ENCODE data around the gene FIBCD1.

FIBCD1 gene

DNA sequence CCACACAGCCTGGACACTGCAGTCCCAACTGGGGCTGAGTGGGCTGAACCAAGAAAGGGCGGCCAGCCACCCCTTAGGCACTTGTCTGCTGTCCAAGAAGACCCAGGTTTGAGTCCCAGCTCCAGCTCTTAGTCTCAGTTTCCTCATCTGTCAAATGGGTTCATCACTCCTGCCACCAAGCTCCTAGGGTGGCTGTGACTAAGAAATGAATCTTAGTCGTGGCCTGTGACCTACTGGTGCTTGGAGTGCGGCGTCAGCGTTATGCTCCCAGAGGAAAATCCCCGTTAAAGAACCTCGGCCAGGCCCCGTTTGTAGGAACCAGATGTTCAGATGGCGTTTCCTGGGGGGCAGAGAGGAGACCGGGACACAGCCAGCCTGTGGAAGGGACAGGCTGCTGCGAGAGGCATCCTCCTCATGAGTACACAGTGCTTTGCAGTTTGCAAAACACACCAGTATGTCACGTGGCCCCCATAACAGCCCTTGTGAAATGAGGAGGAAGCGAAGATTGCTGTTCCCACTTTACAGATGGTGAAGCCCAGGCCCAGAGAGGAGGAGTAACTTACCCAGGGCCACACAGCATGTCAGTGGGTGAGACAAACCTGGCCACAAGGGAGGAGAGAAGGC, 3.3 kb downstream of the FIBCD1 start:
- DNase-seq, result no peak

DNA sequence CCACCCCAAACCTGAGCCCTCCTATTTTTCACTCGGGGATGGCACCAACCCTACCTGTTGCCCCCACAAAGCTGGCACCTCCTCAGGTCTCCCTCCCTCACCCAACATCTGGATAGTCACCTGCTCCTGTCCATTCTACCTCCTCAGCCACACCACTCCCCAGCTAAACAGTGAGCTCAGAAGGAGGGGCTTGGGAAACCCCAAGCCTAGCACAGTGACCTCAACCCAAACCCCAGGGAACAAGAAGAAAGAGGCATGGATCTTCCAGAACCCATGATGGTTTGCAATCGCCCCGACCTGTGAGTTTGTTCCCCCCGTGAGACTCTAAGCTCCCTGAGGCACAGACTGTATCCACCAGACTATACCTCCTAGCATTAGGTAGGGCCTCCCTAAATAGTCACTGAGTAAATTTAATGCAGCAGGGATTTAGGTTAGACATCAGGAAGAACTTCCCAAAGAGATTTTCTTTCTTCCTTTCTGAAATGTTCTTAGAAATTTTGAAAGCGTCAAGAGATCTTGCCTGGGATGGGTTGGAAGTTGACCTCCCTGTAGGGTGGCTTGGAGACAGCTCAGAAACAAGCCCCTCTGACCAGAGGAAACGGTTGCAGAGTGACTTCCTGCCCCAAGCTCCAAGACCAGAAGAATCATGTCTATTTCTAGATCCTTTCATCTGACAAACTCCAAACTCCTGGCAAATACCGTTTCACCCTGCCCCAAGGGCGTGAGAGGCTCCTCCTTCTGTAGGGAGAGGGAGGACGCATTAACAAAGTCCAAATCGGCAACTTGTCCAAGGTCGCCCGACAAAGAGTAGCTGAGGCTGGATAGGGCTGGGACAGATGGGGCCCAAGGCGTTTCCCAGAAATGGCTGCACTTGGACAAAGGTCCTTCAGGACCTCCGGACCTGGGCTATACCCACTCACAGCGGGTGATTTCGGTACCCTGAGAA, 4.1 kb downstream of the FIBCD1 start:
- DNase-seq, result no peak

DNA sequence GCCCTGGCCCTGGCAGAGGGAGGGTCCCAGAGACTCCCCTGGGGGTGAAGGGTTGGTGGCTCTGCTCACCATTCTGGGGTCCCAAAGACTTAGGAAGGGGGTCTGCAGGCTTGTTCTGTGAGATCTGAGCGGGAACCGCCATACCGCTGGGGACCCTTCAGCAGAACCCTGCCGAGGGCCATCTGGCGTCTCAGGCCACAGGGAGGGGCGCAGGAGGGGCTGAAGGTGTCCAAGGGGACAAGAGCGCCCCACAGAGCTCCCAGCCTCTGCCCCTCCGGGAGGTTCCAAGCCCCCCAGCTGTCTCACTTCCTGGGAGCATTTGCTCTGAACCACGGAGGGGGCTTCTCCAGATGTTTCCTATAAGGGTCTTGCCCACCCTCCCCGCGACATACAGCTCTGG, 4.8 kb downstream of the FIBCD1 start:
- DNase-seq, result no peak

DNA sequence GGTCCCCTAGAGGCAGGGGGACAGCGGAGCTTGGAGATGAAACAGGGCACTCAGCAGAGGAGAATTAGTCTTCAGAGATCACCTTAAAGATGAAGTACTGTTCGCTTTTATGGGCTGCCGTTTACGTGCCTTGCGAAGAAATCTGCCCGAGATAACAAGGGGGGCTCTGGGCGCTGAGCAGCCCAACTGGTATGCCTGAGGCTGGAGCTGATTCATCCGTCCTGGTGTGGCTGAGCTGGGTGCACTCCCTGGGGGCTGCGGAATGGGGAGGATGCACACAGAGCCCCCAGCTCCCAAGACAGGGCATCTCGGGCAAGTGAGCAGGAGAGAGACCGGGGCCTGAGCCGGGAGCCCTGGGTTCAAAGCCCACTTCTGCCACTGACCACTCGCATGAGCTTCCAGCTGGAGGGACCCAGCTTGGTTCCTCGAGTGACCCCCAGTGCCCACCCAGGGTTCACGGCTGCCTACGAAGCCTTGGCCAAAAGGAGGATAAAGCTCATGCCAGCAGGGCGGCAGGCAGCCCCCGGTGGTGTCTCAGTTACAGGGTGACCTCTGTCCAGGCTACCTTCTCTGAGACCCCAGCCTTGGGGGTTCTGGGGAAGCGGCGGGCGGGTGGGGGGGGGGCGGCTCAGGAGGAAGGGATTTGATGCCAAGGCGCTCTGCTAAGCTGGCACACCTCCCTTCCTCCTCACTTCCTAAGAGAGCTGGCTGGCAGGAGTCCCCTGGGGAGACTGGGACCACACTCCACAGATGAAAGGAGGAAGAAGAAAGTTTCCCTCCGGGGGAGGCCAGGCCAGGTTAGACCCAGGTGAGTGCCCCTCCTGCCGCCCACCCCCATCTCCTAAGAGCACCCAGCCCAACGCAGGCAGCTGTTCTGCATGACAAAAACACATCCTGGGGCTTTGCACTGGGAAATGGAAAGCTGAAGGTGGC, 5.7 kb downstream of the FIBCD1 start:
- no peak for DNase-seq

DNA sequence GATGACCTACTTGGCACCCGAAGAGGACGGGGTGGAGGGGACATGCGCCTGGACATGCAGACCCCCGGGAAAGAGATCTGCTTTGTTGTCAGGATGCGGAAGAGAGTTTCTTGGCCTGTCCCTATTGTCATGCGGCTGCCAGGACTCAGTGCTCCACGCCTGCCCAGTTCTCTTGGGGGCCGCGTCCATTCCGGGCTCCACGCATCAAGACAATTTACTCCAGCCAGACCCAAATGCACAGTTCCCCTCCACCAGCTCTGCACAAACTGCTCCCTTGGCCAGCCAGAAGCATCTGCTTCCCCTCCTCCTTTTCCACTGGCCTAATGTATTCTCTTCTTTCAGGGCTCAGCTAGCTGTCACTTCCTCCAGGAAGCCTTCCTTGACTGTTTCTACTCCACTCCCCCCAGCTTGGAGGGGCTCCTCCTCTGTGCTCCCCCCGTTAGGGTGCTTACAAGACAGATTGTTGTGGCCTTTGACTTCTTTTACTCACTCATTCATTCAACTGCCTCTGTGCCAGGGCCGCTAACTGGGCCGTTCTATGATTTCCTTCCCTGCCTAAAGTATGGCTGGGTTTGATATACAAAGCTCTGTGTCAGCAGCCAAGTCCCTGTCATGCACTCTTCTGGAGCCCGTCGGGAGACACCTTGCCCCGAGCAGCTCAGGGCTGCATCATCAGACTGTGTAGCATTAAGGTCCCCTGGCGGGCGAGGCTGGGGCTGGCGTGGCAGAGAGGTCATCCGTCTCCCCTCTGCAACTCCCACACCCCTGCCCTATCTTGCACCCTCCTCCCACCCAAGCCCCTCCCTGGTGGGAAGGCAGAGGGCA, 6.6 kb downstream of the FIBCD1 start:
- no peak for DNase-seq

DNA sequence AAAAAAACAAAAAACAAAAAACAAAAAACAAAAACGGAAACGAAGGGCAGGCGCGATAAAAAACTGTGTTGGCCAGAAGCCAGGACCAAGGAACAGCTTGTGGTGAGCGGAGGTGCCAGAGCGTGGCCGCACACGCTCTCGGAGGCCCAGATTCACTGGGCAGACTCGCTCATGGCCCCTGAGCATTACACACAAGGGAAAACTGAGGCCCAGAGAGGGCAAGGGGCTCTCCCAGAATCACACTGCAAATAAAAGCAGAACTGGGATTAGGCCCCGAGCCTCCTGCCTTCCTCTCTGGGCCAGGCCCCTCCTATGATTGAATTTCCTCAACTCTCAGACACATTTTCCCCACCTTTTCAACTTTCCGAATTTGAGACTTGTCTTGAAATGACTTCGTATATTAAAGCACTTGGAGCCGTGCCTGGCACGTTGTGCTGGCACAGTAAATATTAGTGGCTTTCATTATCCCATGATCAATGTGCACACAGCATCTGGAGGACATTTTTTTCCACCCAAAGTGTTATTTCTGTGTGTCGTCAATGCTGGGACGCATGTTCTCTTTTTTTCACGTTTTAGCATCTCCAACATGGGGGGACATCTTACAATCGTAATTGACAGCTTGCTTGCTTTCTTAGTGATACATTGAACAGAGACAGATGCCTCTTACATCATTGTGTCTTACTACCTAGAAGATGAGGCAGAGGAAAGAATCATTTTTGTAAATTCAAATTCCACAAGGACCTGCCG, 7.4 kb downstream of the FIBCD1 start:
- DNase-seq, result no peak

DNA sequence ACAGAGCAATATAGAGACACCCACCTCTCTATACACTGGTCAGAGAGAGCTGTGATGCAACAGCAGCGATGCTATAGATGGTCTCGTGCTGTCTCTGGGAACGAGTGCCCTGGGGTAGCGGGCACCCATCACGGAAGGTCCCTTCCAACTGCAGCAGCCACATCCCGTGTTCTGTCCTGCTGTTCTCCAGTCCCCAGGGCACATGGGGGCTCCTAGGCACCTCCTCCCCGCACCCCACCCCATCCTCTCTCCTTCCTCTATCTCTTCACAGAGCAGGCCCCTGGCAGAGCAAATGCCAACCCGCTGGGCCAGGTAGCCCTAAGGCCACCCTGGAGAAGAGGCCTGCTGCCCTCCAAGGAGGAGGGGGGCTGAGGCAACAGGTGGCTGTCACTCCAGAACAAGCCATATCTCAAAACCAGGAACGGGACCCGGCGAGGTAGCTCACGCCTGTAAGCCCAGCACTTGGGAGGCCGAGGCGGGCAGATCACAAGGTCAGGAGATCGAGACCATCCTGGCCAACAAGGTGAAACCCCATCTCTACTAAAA, 8.2 kb downstream of the FIBCD1 start:
- no peak for DNase-seq

DNA sequence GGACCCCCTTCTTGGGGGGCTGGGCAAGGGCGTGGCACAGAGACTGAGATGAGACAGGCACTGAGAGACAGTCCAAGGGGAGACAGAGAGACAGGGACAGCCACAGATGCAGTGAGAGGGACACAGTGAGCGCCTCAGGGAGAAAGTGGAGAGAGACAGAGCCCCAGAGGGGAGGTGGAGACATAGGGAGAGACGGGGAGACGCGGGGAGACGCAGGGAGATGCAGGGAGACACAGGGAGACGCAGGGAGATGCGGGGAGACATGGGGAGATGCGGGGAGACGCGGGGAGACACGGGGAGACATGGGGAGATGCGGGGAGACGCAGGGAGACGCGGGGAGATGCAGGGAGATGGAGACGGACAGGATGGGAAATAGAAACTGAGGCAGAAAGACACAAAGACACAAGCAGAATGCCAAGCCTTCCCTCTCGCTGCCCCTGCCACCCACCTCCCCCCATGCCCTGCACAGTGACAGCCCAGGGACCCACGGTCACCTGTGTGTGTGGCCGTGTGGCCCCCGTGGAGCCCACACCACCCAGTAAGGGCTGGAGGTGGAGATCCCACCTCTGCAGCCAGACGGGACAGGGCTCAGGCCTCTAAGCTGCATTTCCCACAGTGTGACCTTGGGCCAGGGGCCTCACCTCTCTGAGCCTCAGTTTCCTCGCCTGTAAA, 8.8 kb downstream of the FIBCD1 start:
- no peak for DNase-seq

DNA sequence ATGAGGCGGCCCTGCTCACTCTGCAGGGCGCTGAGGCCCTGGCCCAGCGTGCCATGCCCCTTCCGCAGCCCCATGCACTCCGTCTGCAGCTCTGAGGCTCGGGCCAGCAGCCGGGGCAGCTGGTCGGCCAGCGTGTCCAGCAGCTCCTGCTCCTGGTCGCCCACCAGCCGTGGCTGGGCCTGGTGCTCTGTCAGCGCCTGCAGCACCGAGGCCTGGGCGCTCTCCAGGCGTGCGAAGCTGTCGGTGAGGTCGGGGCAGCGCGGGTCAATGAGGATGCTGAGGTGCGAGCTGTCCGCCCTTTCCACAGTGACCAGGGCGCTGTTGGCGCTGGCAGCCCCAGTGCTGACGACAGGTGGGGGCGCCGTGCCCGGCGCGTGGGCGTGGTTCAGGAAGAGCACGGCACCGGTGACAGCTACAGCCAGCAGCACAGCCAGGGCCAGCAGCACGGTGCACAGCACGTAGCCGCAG, 9.4 kb downstream of the FIBCD1 start:
- DNase-seq, result no peak

DNA sequence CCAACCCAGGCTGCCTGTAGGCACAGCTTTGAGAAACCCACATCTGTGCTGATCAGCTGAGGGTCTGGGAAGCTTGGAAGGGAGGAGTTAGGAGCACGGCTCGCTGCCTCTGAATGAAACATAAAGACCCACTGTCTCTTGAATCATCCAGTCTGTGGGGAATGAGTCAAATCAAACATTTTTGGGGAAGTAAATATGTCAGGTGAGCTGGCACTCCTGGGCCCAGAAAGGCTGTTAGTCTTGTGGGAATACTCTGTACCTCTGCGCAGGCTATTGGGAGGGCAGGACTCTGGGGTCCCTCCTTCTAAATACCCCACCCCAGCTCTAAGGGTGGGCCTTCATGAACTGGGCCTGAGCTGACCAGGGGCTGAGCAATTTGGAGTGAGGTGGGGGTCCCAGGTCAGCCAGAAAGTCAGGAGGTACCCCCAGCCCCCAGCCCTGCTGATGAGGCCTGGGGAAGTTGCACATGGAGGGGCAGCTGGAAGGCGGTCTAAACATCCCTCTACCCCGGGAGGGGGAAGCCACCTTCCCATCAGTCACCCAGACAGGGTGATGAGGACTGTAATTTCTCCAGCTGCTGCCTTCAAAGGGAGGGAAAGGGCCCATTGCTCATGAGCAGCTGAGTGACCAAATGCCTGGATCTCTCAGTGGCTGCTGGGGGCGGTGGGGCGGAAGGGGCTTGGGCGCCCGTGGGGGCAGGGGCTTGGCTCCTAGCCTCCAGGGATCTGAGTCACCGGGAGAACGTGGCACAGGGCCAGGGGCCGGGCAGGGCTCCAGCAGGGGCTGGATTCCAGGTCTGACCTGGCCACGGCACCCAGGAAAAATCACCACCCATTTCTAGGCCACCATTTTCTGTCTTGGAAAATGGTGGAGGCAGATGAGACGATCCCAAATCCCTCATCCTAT, 10.8 kb downstream of the FIBCD1 start:
- peak; percentile 23 for DNase-seq

DNA sequence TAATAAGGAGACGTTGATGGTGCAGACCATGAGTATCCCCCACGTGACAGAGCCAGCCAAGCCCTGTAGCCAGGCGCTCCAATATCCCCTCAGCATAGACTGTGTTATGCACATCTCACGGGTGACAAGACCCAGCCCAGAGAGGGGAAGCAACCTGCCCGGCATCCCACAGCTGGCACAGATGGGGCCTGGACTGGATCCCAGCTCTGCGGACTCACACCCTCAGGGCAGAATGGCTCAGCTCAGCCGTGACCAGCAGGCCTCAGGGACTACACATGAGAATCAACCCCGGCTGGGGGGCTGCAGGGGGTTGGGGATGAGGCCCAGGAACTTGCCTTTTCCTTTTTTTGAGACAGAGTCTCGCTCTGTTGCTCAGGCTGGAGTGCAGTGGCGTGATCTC, 11.7 kb downstream of the FIBCD1 start:
- DNase-seq, result no peak

DNA sequence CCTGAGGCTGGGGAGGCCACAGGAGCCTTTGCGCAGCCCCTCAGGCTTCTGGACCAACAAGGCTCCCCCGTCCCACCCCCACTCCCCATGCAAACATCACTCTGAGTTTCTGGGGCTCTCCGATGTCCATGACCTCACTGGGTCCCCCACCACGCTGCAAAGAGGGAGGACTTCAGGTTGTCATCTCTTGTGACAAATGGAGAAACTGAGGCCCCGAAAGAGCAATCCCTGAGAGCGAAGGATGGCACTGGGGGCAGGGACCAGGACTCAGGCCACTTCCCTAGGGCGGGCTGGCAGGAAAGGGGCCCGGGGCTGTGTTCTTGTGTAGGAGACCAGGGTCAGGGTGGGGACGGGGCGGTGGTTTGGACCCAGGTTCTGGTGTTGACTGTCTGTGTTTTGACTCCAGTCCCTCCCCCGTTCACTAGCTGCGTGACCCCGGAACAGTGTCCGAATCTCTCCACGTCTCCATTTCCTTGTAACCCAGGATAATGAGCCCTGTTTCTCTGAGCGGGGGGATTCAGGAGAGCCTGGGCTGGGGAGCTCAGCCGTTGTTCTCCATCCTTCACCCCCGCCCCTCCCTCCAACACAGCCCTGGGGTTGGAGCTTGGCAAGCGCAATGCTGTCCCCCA, 13.9 kb downstream of the FIBCD1 start:
- DNase-seq, result no peak

DNA sequence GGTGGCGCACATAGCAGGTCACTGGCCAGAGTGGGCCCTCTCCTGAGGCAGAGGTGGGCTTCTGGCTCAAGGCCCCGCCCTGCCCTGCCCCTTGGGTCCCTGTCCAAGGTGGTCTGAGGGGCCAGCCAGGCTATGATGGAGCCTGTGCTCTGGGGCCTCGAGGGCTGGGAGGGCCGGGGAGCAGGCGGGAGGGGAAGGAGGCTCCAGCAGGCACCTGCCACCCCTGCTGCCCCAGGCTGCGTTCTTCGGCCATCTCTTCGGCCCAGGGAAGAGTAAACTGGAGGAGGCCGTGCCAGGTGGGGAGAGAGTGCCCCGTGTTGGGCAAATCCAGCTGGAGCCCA, 14.6 kb downstream of the FIBCD1 start:
- DNase-seq, result no peak

DNA sequence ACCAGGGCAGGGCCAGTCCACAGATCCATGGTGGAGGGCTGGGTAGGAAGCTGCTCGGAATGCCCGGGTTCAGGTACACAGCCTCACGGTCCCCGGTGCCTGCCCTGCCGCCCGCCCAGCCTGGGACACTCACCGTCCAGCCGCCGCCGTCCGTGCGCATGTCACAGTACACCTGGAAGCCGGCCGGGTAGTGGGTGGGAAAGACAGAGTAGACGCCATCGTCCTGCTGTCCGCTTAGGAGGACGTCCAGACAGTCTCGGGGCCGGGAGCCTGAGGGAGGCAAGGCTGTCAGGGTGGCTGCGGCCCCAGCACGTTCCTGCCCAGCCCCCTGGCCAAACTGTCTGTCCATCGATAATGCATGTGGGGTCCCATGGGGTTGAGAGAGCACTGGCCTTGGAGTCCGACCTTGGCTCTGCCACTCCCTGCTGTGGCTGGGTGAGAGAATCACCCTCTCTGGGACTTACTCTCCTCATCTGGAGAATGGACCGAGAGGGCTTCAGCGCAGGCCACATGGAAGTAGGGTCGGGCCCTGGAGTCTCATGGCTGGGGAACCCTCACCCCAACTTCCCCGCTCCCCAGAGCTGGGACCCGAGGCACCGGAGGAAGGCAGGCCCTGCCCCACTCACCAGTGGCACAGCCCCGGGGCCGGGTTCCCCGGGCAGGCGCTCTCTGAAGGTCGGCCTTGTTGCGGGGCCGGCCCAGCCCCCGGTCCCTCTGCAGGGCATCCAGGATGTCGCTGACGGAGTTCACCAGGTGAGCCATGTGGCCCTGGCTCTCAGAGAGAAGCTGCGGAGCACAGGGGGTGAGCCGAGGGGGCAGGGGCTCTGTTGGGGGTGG, 15.2 kb downstream of the FIBCD1 start:
- no peak for DNase-seq

DNA sequence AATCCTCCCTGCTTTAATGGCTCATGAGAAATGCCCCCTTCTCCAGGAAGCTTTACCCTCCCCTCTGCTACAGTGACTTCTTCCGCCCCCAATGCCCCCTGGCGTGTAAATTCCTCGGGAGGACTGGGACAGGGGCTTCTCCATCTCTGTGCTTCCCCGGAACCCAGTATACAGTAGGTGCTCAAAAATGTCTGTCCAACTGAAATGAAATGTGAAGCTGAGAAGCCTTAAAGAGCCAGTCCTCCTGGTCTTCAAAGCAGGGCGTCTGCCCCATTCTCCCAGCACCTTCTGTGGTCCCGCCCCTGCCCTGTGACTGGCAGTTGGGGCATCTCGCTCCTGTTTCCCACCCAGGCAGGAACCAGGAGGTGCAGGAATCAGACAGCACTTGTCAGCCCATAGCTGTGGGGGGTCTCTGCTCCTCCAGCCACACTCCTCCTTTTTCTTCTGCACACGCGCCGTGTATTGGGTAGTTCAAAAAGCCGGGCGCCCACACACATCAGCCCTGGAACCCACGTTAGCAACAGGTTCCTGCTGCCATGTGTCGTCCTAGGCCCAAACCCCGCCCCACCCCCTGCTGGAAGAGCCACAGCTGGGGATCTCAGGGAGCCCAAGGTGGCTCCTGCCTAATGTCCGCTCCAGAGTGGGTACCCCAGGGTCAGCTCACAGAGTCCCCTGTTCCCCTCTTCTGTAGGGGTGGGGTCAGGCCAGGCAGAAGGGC, 16.0 kb downstream of the FIBCD1 start:
- no peak for DNase-seq

DNA sequence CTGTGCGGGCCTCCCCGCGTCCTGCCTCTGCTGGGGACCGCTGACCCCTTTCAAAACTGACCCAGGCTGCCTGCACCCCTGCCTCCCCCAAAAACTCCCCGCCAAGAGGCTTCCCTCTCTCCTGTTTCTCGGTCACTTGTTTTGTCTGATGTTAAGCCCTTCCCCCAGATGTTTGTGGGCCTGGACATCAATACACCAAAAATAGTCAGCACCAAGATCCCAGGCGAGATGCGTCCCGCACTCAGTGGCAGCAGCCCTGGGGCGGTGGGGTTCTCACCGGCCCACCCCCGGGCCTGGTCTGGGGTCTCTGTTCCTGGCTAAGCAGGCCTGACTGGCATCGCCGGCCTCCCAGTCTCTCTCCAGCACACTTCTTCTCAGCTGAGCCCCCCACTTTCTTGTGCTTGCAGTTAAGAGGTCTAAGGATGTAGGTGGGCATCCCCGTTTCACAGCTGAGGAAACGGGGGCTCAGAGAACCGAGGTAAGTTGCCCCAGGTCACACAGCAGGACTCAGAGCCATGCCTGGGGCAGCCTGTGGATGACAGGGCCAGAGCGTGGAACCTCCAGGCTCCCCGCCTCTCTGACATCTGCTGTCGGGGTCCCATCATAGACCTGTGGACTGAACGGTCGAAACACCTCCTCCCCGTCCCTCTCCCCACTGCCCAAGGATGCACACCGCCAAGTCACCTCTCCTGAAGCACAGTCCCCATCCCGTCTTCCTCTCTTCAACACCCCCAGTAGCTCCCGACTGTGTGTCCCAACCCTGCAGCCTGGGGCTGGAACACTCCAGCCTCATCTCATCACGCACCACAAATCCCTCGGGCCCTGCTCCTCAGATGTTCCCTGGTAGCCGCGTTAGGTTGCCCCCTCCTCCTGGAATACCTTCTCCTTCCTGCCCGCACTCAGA, 16.8 kb downstream of the FIBCD1 start:
- no peak for DNase-seq
